BE2C (cell line): ENCODE data around the gene HECW1.

Source experiments
- DNase-seq: peaks from one replicate; pipeline ENCODE4 v3.0.0-alpha.2; 2020
- H3K27me3 ChIP-seq: fragments of 250-450 bp; sonication (Bioruptor Pico); 2 replicates; pipeline ENCODE4 v1.5.1; 2020; ENCODE audit warnings: mild to moderate bottlenecking
- H3K36me3 ChIP-seq: fragments of 250-450 bp; sonication (Bioruptor Pico); 2 replicates; pipeline ENCODE4 v1.5.1; 2020; ENCODE audit warnings: mild to moderate bottlenecking
- H3K4me1 ChIP-seq: fragments of 250-450 bp; sonication (Bioruptor Pico); 2 replicates; pipeline ENCODE4 v1.5.1; 2020
- H3K4me3 ChIP-seq: 2 replicates; pipeline ENCODE4 v1.5.1; 2011; ENCODE audit warnings: low read depth, low read length
- H3K9me3 ChIP-seq: fragments of 250-450 bp; sonication (Bioruptor Pico); 2 replicates; pipeline ENCODE4 v1.5.1; 2020
- CTCF ChIP-seq: IDR thresholded peaks from 2 replicates; pipeline ENCODE4 v1.5.1; 2012; ENCODE audit warnings: mild to moderate bottlenecking, low read depth, low read length

HECW1 gene

GRCh38 chr7:43292384-43292783, 179.9 kb downstream of the HECW1 start:
- no peaks in the 10 kb centered on the region for H3K36me3 ChIP-seq
- DNase-seq = no peak
- no peaks in the 10 kb centered on the region; the same call in 1 of the 2 replicates for H3K27me3 ChIP-seq
- no peak for TF ChIP-seq CTCF
- no peaks in the 10 kb centered on the region for H3K4me1 ChIP-seq
- no peaks in the 10 kb centered on the region for H3K9me3 ChIP-seq
- H3K4me3 ChIP-seq = no peak overlapping the region

GRCh38 chr7:43294080-43294630, 181.7 kb downstream of the HECW1 start:
- Histone ChIP-seq H3K36me3 (no peaks in the 10 kb centered on the region), H3K27me3 (peaks cover 11% of the 10 kb centered on the region), H3K9me3 (no peaks in the 10 kb centered on the region), H3K4me1 (no peaks in the 10 kb centered on the region), H3K4me3 (no peak overlapping the region)
- DNase-seq = no peak
- no peak for TF ChIP-seq CTCF

- H3K4me1 ChIP-seq = no peaks in the 10 kb centered on the region
- H3K27me3 ChIP-seq = peaks cover 12% of the 10 kb centered on the region
- H3K9me3 ChIP-seq = no peaks in the 10 kb centered on the region
- H3K4me3 ChIP-seq = no peak overlapping the region
- no peak for TF ChIP-seq CTCF
- no peaks in the 10 kb centered on the region for H3K36me3 ChIP-seq
- no peak for DNase-seq
Observed at GRCh38 chr7:43295429-43295828, 183.0 kb downstream of the HECW1 start.

GRCh38 chr7:43296306-43296705, 183.9 kb downstream of the HECW1 start:
- H3K27me3 ChIP-seq = peaks cover 12% of the 10 kb centered on the region
- peak; percentile 25; the same call in 1 of the 2 replicates for TF ChIP-seq CTCF
- no peaks in the 10 kb centered on the region for H3K9me3 ChIP-seq
- no peak overlapping the region for H3K4me3 ChIP-seq
- DNase-seq = no peak
- no peaks in the 10 kb centered on the region for H3K4me1 ChIP-seq
- no peaks in the 10 kb centered on the region for H3K36me3 ChIP-seq

- DNase-seq = no peak
- H3K36me3 ChIP-seq = no peaks in the 10 kb centered on the region
- no peak overlapping the region for H3K4me3 ChIP-seq
- no peaks in the 10 kb centered on the region for H3K9me3 ChIP-seq
- H3K4me1 ChIP-seq = no peaks in the 10 kb centered on the region
- H3K27me3 ChIP-seq = peaks cover 12% of the 10 kb centered on the region
- no peak for TF ChIP-seq CTCF
Observed at GRCh38 chr7:43298617-43299016, 186.2 kb downstream of the HECW1 start.

- no peak overlapping the region for H3K4me3 ChIP-seq
- no peaks in the 10 kb centered on the region for H3K4me1 ChIP-seq
- no peak for TF ChIP-seq CTCF
- no peaks in the 10 kb centered on the region for H3K9me3 ChIP-seq
- DNase-seq = no peak
- no peaks in the 10 kb centered on the region for H3K36me3 ChIP-seq
- H3K27me3 ChIP-seq = peaks cover 12% of the 10 kb centered on the region
Observed at GRCh38 chr7:43300121-43300520, 187.7 kb downstream of the HECW1 start.
